Muscle layer of duodenum (tissue), 2 donors: ENCODE measurements around the gene HDAC4.

Experiments used
- H3K27ac ChIP-seq: one replicate; pipeline ENCODE4 v1.7.0; 2013; ENCODE audit warnings: mild to moderate bottlenecking, low read length
- H3K27me3 ChIP-seq: one replicate; pipeline ENCODE4 v1.7.0; 2013; ENCODE audit warnings: low read depth, mild to moderate bottlenecking, control low read depth, low read length
- H3K36me3 ChIP-seq, 2 donors: one replicate each; pipeline ENCODE4 v1.7.0; 2013; ENCODE audit warnings: low read length in 2 of 2, control low read depth in 1 of 2, mild to moderate bottlenecking in 1 of 2; ENCODE audit not compliant: insufficient read depth in 2 of 2, control insufficient read depth in 1 of 2
- H3K4me1 ChIP-seq, 2 donors: one replicate each; pipeline ENCODE4 v1.7.0; 2013; ENCODE audit warnings: low read length in 2 of 2, mild to moderate bottlenecking in 2 of 2, control low read depth in 1 of 2, moderate library complexity in 1 of 2; ENCODE audit not compliant: insufficient read depth in 2 of 2, control insufficient read depth in 1 of 2
- H3K4me3 ChIP-seq, 2 donors: one replicate each; pipeline ENCODE4 v1.7.0; 2013; ENCODE audit warnings: low read length in 2 of 2, low read depth in 1 of 2, mild to moderate bottlenecking in 1 of 2
- H3K9me3 ChIP-seq, 2 donors: one replicate each; pipeline ENCODE4 v1.7.0; 2013; ENCODE audit warnings: low read length in 2 of 2, control low read depth in 1 of 2, mild to moderate bottlenecking in 1 of 2; ENCODE audit not compliant: control insufficient read depth in 1 of 2
- donor health status: healthy.

Gene HDAC4

GRCh38 chr2:239198221-239198620 is 202.6 kb downstream of the HDAC4 start:
- H3K4me1 ChIP-seq = peaks cover 0 to 45% of the 10 kb centered on the region in 2 donors
- H3K36me3 ChIP-seq = peaks cover 0 to 17% of the 10 kb centered on the region in 2 donors

GRCh38 chr2:239197146-239197545 is 203.7 kb downstream of the HDAC4 start:
- H3K9me3 ChIP-seq = no peaks in the 10 kb centered on the region
- H3K36me3 ChIP-seq = peaks cover 0 to 17% of the 10 kb centered on the region in 2 donors
- peaks cover 0 to 42% of the 10 kb centered on the region in 2 donors for H3K4me1 ChIP-seq
- no peak overlapping the region for H3K27ac ChIP-seq
- H3K4me3 ChIP-seq = no peak overlapping the region
- H3K27me3 ChIP-seq = no peaks in the 10 kb centered on the region

More at GRCh38 chr2:239198221-239198620, 202.6 kb downstream of the HDAC4 start:
- Histone ChIP-seq H3K4me3 (no peak overlapping the region), H3K27me3 (no peaks in the 10 kb centered on the region), H3K27ac (no peak overlapping the region), H3K9me3 (no peaks in the 10 kb centered on the region)

- no peaks in the 10 kb centered on the region for H3K9me3 ChIP-seq
- no peak overlapping the region for H3K4me3 ChIP-seq
- no peaks in the 10 kb centered on the region for H3K27me3 ChIP-seq
- H3K27ac ChIP-seq = no peak overlapping the region
- peaks cover 0 to 37% of the 10 kb centered on the region in 2 donors for H3K4me1 ChIP-seq
- H3K36me3 ChIP-seq = peaks cover 0 to 17% of the 10 kb centered on the region in 2 donors
These were observed 204.3 kb downstream of the HDAC4 start for GRCh38 chr2:239196474-239197021.

- Histone ChIP-seq H3K4me1 (peaks cover 0 to 31% of the 10 kb centered on the region in 2 donors), H3K27ac (no peak overlapping the region), H3K4me3 (no peak overlapping the region), H3K27me3 (no peaks in the 10 kb centered on the region), H3K9me3 (no peaks in the 10 kb centered on the region), H3K36me3 (peaks cover 0 to 17% of the 10 kb centered on the region in 2 donors)
These were observed 204.8 kb downstream of the HDAC4 start for GRCh38 chr2:239195992-239196391.

- Histone ChIP-seq H3K36me3 (peaks cover 0 to 17% of the 10 kb centered on the region in 2 donors), H3K4me1 (peaks cover 0 to 25% of the 10 kb centered on the region in 2 donors), H3K27me3 (no peaks in the 10 kb centered on the region), H3K4me3 (no peak overlapping the region), H3K27ac (no peak overlapping the region), H3K9me3 (no peaks in the 10 kb centered on the region)
These were observed 205.4 kb downstream of the HDAC4 start for GRCh38 chr2:239195318-239195871.

GRCh38 chr2:239194731-239195317 is 206.0 kb downstream of the HDAC4 start:
- Histone ChIP-seq H3K36me3 (peaks cover 0 to 19% of the 10 kb centered on the region in 2 donors), H3K4me3 (no peak overlapping the region), H3K27me3 (no peaks in the 10 kb centered on the region), H3K4me1 (peaks cover 0 to 23% of the 10 kb centered on the region in 2 donors), H3K27ac (no peak overlapping the region), H3K9me3 (no peaks in the 10 kb centered on the region)

- H3K36me3 ChIP-seq = peaks cover 0 to 26% of the 10 kb centered on the region in 2 donors
- no peaks in the 10 kb centered on the region for H3K9me3 ChIP-seq
- no peak overlapping the region for H3K27ac ChIP-seq
- H3K27me3 ChIP-seq = no peaks in the 10 kb centered on the region
- peaks cover 0 to 23% of the 10 kb centered on the region in 2 donors for H3K4me1 ChIP-seq
- no peak overlapping the region for H3K4me3 ChIP-seq
These were observed 206.7 kb downstream of the HDAC4 start for GRCh38 chr2:239193925-239194677.

GRCh38 chr2:239193401-239193811 is 207.4 kb downstream of the HDAC4 start:
- H3K27ac ChIP-seq = no peak overlapping the region
- peaks cover 0 to 19% of the 10 kb centered on the region in 2 donors for H3K4me1 ChIP-seq
- no peak overlapping the region for H3K4me3 ChIP-seq
- peaks cover 0 to 4% of the 10 kb centered on the region in 2 donors for H3K9me3 ChIP-seq
- no peaks in the 10 kb centered on the region for H3K27me3 ChIP-seq
- H3K36me3 ChIP-seq = peaks cover 6 to 31% of the 10 kb centered on the region in 2 donors

- no peak overlapping the region for H3K27ac ChIP-seq
- H3K4me1 ChIP-seq = peaks cover 0 to 16% of the 10 kb centered on the region in 2 donors
These were observed 207.8 kb downstream of the HDAC4 start for GRCh38 chr2:239192975-239193374.

GRCh38 chr2:239192456-239192855 is 208.4 kb downstream of the HDAC4 start:
- Histone ChIP-seq H3K27ac (no peak overlapping the region), H3K9me3 (peaks cover 0 to 6% of the 10 kb centered on the region in 2 donors), H3K36me3 (peaks cover 15 to 39% of the 10 kb centered on the region in 2 donors)

More at GRCh38 chr2:239192975-239193374, 207.8 kb downstream of the HDAC4 start:
- Histone ChIP-seq H3K27me3 (no peaks in the 10 kb centered on the region), H3K36me3 (peaks cover 10 to 33% of the 10 kb centered on the region in 2 donors), H3K9me3 (peaks cover 0 to 6% of the 10 kb centered on the region in 2 donors), H3K4me3 (no peak overlapping the region)

More at GRCh38 chr2:239192456-239192855, 208.4 kb downstream of the HDAC4 start:
- no peaks in the 10 kb centered on the region for H3K27me3 ChIP-seq
- H3K4me1 ChIP-seq = peaks cover 0 to 16% of the 10 kb centered on the region in 2 donors
- H3K4me3 ChIP-seq = no peak overlapping the region
